Posterior vena cava (tissue), 2 donors: ENCODE results near the gene CEP72. TPM values are rescaled to one million over a fixed set of nuclear protein-coding genes. Genes with fewer than 3 reads are reported as not detected.
"Not testable (repeated sequence)": the region's sequence is repeated elsewhere in the genome, so short reads cannot be mapped to it uniquely, and the experiment has no call there.

Experiments
- DNase-seq: peaks from one replicate; pipeline ENCODE4 v3.0.0-alpha.2; 2020; ENCODE audit warnings: low spot score
- intact Hi-C, 2 donors: fragments of 100-400 bp; cut with DNase I; formaldehyde crosslinking; loops; one replicate each; pipeline versions ENCODE4 v1.14.1 to v1.14.2; 2022 to 2023
- total RNA-seq, 2 donors: library from RNA; stranded (reverse); fragmentation: NEBNext Ultra II Directional; extraction: Animal tissue kit (Norgen Biotek cat#: 25700); gene quantifications; one replicate each; pipeline ENCODE4 v1.2.1, GENCODE V29; 2021
- donor health status: DM: yes; HTN: yes; CAD: no.
- donor health status: DM: yes; HTN: yes; CAD: no.

Gene CEP72
- total RNA-seq, 2 donors from 2014 or later: 1.9 to 2.4 TPM

GRCh38 chr5:685262-686171, 73.4 kb downstream of the CEP72 start:
- intact Hi-C loops: no loop called here
- DNase-seq: peak; percentile 78

- peak; percentile 76 for DNase-seq
- intact Hi-C loops: not testable (repeated sequence)
These were observed 74.0 kb downstream of the CEP72 start for GRCh38 chr5:686172-686523.

GRCh38 chr5:686936-687335, 74.8 kb downstream of the CEP72 start:
- DNase-seq: peak; percentile 68
- intact Hi-C loops: not testable (repeated sequence)

GRCh38 chr5:688348-689010, 76.3 kb downstream of the CEP72 start:
- peak; percentile 73 for DNase-seq
- intact Hi-C loops: not testable (repeated sequence)

GRCh38 chr5:690293-690692, 78.2 kb downstream of the CEP72 start:
- intact Hi-C loops: loop anchor here in 1 of 2 donors (10.0 kb wide), 1 partner anchor 75 kb away; no protein-coding TSS in a partner anchor
- DNase-seq: not testable (repeated sequence)

GRCh38 chr5:691049-691448, 78.9 kb downstream of the CEP72 start:
- intact Hi-C loops: loop anchor here in 1 of 2 donors (10.0 kb wide), 1 partner anchor 74 kb away; no protein-coding TSS in a partner anchor
- not testable (repeated sequence) for DNase-seq

GRCh38 chr5:691817-692528, 79.8 kb downstream of the CEP72 start:
- intact Hi-C loops: loop anchor here in 1 of 2 donors (10.0 kb wide), 1 partner anchor 73 kb away; no protein-coding TSS in a partner anchor
- DNase-seq: no peak

GRCh38 chr5:692529-693041, 80.4 kb downstream of the CEP72 start:
- intact Hi-C loops: loop anchor here in 1 of 2 donors (10.0 kb wide), 1 partner anchor 72 kb away; no protein-coding TSS in a partner anchor
- DNase-seq: not testable (repeated sequence)

- intact Hi-C loops: loop anchor here in 1 of 2 donors (10.0 kb wide), 1 partner anchor 71 kb away; no protein-coding TSS in a partner anchor
- peak; percentile 95 for DNase-seq
These were observed 81.3 kb downstream of the CEP72 start, which contains the start of gene TPPP for GRCh38 chr5:693271-694041. Gene TPPP (minus strand): TSS chr5:693352. CDS start chr5:678060, 15,292 bp downstream.

GRCh38 chr5:694042-694431, 81.9 kb downstream of the CEP72 start:
- DNase-seq: not testable (repeated sequence)
- intact Hi-C loops: loop anchor here in 1 of 2 donors (10.0 kb wide), 1 partner anchor 71 kb away; no protein-coding TSS in a partner anchor

- intact Hi-C loops: loop anchor here in 1 of 2 donors (10.0 kb wide), 1 partner anchor 69 kb away; no protein-coding TSS in a partner anchor
- not testable (repeated sequence) for DNase-seq
These were observed 83.3 kb downstream of the CEP72 start for GRCh38 chr5:695475-695874.

- intact Hi-C loops: loop anchor here in 1 of 2 donors (10.0 kb wide), 1 partner anchor 69 kb away; no protein-coding TSS in a partner anchor
- DNase-seq: not testable (repeated sequence)
These were observed 84.1 kb downstream of the CEP72 start for GRCh38 chr5:696191-696590.

- intact Hi-C loops: loop anchor here in 1 of 2 donors (10.0 kb wide), 1 partner anchor 68 kb away; no protein-coding TSS in a partner anchor
- not testable (repeated sequence) for DNase-seq
These were observed 84.9 kb downstream of the CEP72 start for GRCh38 chr5:696753-697702.
